ENCODE results near the gene CHCHD4. TPM values are rescaled to one million over a fixed set of nuclear protein-coding genes. Genes with fewer than 3 reads are reported as not detected.

Gene CHCHD4
- polyA plus RNA-seq, 3 donors = 6.5 to 13.8 (median 13.6) TPM

DNA sequence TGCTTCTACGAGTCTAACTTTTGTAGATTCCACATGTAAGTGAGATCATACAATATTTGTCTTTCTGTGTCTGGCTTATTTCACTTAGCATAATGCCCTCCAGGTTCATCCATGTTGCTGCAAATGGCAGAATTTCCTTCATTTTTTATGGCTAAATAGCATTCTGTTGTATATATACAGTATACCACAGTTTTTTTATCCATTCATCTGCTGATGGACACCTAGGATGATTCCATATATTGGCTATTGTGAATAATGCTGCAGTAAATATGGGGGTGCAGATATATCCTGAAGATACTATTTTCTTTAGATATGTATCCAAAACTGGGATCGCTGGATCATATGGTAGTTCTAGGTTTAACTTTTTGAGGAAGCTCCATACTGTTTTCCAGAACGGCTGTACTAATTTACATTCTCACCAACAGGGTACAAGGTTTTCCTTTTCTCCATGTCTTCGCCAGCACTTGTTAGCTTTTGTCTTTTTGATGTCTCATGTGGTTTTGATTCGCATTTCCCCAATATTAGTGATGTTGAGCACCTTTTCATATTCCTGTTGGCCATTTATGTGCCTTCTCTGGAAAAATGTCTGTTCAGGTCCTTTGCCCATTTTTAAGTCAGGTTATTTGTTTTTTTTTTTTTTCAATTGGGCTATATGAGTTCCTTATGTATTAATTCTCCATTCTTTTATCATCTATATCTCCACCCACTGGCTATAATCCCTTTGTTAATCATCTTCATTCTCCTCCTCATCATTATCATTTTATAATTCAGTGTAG lies 26.9 kb downstream of the CHCHD4 start:
- DNase-seq = no peak
- TF ChIP-seq CTCF (IDR thresholded peaks at IDR 0.05) = no peak
- H3K79me2 ChIP-seq (ENCODE audit: insufficient read depth, low read length) = no peaks in the 10 kb centered on the region
- H3K4me1 Mint-ChIP-seq = no peaks in the 10 kb centered on the region
- H3K27me3 Mint-ChIP-seq (ENCODE audit: low read depth in 3 of 3) = peaks cover 3 to 15% (median 8%) of the 10 kb centered on the region in 3 donors
- no peaks in the 10 kb centered on the region for H3K9me3 ChIP-seq (replicated peaks in 1 of 2; ENCODE audit: control insufficient read depth in 1 of 2, insufficient read depth in 1 of 2, low read length in 2 of 2)
- H4K20me1 ChIP-seq (ENCODE audit: insufficient read depth, low read length) = no peaks in the 10 kb centered on the region
- H3K9me3 Mint-ChIP-seq = peaks cover 3 to 15% (median 7%) of the 10 kb centered on the region in 7 donors
- H3K4me3 Mint-ChIP-seq = no peak overlapping the region
- H3K27ac Mint-ChIP-seq = no peak overlapping the region
- no peak overlapping the region for H3K4me2 ChIP-seq (replicated peaks; ENCODE audit: extremely low read depth, low read length, poor library complexity, severe bottlenecking)
- no peaks in the 10 kb centered on the region for H3K36me3 ChIP-seq (replicated peaks in 1 of 2; ENCODE audit: control insufficient read depth in 1 of 2, insufficient read depth in 2 of 2, low read length in 2 of 2)
- H3K4me1 ChIP-seq (ENCODE audit: control insufficient read depth in 1 of 2, insufficient read depth in 2 of 2, low read length in 2 of 2) = no peaks in the 10 kb centered on the region
- no peak overlapping the region for H3K9ac ChIP-seq (ENCODE audit: insufficient read depth, low read length, poor library complexity, severe bottlenecking)
- intact Hi-C loops (cut with micrococcal nuclease) = no loop called here
- no peak overlapping the region for H3K27ac ChIP-seq (ENCODE audit: low read depth in 1 of 2, low read length in 2 of 2)
- H3K4me3 ChIP-seq (replicated peaks in 1 of 3; ENCODE audit: low read depth in 2 of 3, low read length in 3 of 3) = no peak overlapping the region
- WGBS (ENCODE audit: insufficient coverage) = no CpG with 5 or more reads among the region's 5 CpGs
- no peak overlapping the region for H2AFZ ChIP-seq (ENCODE audit: insufficient read depth, low read depth, low read length, poor library complexity, severe bottlenecking)
- H3K27me3 ChIP-seq (ENCODE audit: control insufficient read depth in 2 of 2, insufficient read depth in 2 of 2, low read length in 2 of 2) = peaks cover 0 to 4% of the 10 kb centered on the region in 2 donors
- no peaks in the 10 kb centered on the region for H3K36me3 Mint-ChIP-seq

- H4K20me1 ChIP-seq (ENCODE audit: insufficient read depth, low read length) = no peaks in the 10 kb centered on the region
- Mint-ChIP-seq H3K4me1 (no peaks in the 10 kb centered on the region), H3K9me3 (peaks cover 3 to 15% (median 7%) of the 10 kb centered on the region in 7 donors), H3K27ac (no peak overlapping the region), H3K27me3 (ENCODE audit: low read depth in 3 of 3) (peaks cover 5 to 15% (median 10%) of the 10 kb centered on the region in 3 donors), H3K4me3 (no peak overlapping the region), H3K36me3 (no peaks in the 10 kb centered on the region)
- TF ChIP-seq CTCF (IDR thresholded peaks at IDR 0.05) = no peak
- no peak overlapping the region for H3K4me3 ChIP-seq (replicated peaks in 1 of 3; ENCODE audit: low read depth in 2 of 3, low read length in 3 of 3)
- no peak overlapping the region for H3K4me2 ChIP-seq (replicated peaks; ENCODE audit: extremely low read depth, low read length, poor library complexity, severe bottlenecking)
- no peak for DNase-seq
- H3K9ac ChIP-seq (ENCODE audit: insufficient read depth, low read length, poor library complexity, severe bottlenecking) = no peak overlapping the region
- no peaks in the 10 kb centered on the region for H3K4me1 ChIP-seq (ENCODE audit: control insufficient read depth in 1 of 2, insufficient read depth in 2 of 2, low read length in 2 of 2)
- no peaks in the 10 kb centered on the region for H3K36me3 ChIP-seq (replicated peaks in 1 of 2; ENCODE audit: control insufficient read depth in 1 of 2, insufficient read depth in 2 of 2, low read length in 2 of 2)
- no peak overlapping the region for H2AFZ ChIP-seq (ENCODE audit: insufficient read depth, low read depth, low read length, poor library complexity, severe bottlenecking)
- H3K9me3 ChIP-seq (replicated peaks in 1 of 2; ENCODE audit: control insufficient read depth in 1 of 2, insufficient read depth in 1 of 2, low read length in 2 of 2) = no peaks in the 10 kb centered on the region
- intact Hi-C loops (cut with micrococcal nuclease) = no loop called here
- H3K79me2 ChIP-seq (ENCODE audit: insufficient read depth, low read length) = no peaks in the 10 kb centered on the region
- WGBS (ENCODE audit: insufficient coverage) = no CpG with 5 or more reads among the region's 3 CpGs
- H3K27ac ChIP-seq (ENCODE audit: low read depth in 1 of 2, low read length in 2 of 2) = no peak overlapping the region
- peaks cover 0 to 4% of the 10 kb centered on the region in 2 donors for H3K27me3 ChIP-seq (ENCODE audit: control insufficient read depth in 2 of 2, insufficient read depth in 2 of 2, low read length in 2 of 2)
Measured at GRCh38 chr3:14096742-14097141, 27.9 kb downstream of the CHCHD4 start.
